SKM-1 treated with dmso at 0.1 percent for 144 hours (cell line): ENCODE results near the gene HSPA4.
"Not testable (repeated sequence)": the region's sequence is repeated elsewhere in the genome, so short reads cannot be mapped to it uniquely, and the experiment has no call there.

Experiments used
- DNase-seq: peaks from one replicate; lab custom pipeline; 2025; ENCODE audit not compliant: unreplicated experiment; lab: John Stamatoyannopoulos, UW

HSPA4 gene

GRCh38 chr5:133121611-133122150, 69.9 kb downstream of the HSPA4 start:
- DNase-seq: no peak

- no peak for DNase-seq
Observed at GRCh38 chr5:133122711-133123110, 70.9 kb downstream of the HSPA4 start.

GRCh38 chr5:133123297-133123696, 71.5 kb downstream of the HSPA4 start:
- DNase-seq: no peak

GRCh38 chr5:133124891-133125290, 73.1 kb downstream of the HSPA4 start:
- no peak for DNase-seq

GRCh38 chr5:133128066-133128465, 76.3 kb downstream of the HSPA4 start:
- DNase-seq: no peak

- DNase-seq: no peak
Observed at GRCh38 chr5:133129289-133129688, 77.5 kb downstream of the HSPA4 start.

GRCh38 chr5:133129950-133130349, 78.1 kb downstream of the HSPA4 start:
- DNase-seq: no peak

- no peak for DNase-seq
Observed at GRCh38 chr5:133130387-133131118, 78.7 kb downstream of the HSPA4 start.

- no peak for DNase-seq
Observed at GRCh38 chr5:133132717-133133116, 80.9 kb downstream of the HSPA4 start.

- not testable (repeated sequence) for DNase-seq
Observed at GRCh38 chr5:133133241-133133640, 81.4 kb downstream of the HSPA4 start.

GRCh38 chr5:133136890-133137289, 85.1 kb downstream of the HSPA4 start:
- not testable (repeated sequence) for DNase-seq

- no peak for DNase-seq
Observed at GRCh38 chr5:133140311-133140710, 88.5 kb downstream of the HSPA4 start.

- DNase-seq: no peak
Observed at GRCh38 chr5:133141746-133142145, 89.9 kb downstream of the HSPA4 start.

- DNase-seq: no peak
Observed at GRCh38 chr5:133142782-133143181, 91.0 kb downstream of the HSPA4 start.

GRCh38 chr5:133144245-133144981, 92.6 kb downstream of the HSPA4 start:
- DNase-seq: no peak

GRCh38 chr5:133145436-133146170, 93.8 kb downstream of the HSPA4 start:
- no peak for DNase-seq

- DNase-seq: no peak
Observed at GRCh38 chr5:133147411-133147810, 95.6 kb downstream of the HSPA4 start.

GRCh38 chr5:133147815-133148567, 96.2 kb downstream of the HSPA4 start:
- DNase-seq: no peak

GRCh38 chr5:133149345-133149744, 97.5 kb downstream of the HSPA4 start:
- no peak for DNase-seq

- no peak for DNase-seq
Observed at GRCh38 chr5:133150909-133151544, 99.2 kb downstream of the HSPA4 start.
